ENCODE measurements around the gene RUNX3.

RUNX3 gene

DNA sequence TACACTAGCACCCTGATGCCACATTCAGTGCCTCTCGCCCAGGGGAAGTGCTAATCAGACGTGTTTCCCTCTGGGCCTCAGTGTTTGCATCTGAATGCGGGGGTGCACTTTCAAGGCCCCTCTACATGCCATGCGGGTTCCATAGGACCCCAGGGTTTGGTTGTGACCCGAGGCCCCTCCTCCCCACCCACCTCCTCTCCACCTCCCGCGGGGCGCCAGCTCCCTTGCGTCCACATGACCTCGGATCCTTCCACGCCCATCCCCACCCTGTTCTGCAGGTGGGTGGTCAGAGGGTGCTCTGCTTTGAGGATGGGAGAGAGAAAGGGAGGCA lies 5.1 kb upstream of the RUNX3 start:
- DNase-seq, result no peak
- H3K4me3 Mint-ChIP-seq, result no peak overlapping the region
- CTCF ChIA-PET, result interaction anchor here (0.8 to 11.0 kb wide), 4 partner anchors 25 to 166 kb away, joined by 3 to 114 read pairs (median 6); no protein-coding TSS in a partner anchor
- H3K9me3 Mint-ChIP-seq, result no peaks in the 10 kb centered on the region
- H3K27ac Mint-ChIP-seq, result peak overlapping the region; percentile 49
- peaks cover 66% of the 10 kb centered on the region for H3K4me1 Mint-ChIP-seq
- H3K27me3 Mint-ChIP-seq, result no peaks in the 10 kb centered on the region
- H3K36me3 Mint-ChIP-seq, result peaks cover 66% of the 10 kb centered on the region

DNA sequence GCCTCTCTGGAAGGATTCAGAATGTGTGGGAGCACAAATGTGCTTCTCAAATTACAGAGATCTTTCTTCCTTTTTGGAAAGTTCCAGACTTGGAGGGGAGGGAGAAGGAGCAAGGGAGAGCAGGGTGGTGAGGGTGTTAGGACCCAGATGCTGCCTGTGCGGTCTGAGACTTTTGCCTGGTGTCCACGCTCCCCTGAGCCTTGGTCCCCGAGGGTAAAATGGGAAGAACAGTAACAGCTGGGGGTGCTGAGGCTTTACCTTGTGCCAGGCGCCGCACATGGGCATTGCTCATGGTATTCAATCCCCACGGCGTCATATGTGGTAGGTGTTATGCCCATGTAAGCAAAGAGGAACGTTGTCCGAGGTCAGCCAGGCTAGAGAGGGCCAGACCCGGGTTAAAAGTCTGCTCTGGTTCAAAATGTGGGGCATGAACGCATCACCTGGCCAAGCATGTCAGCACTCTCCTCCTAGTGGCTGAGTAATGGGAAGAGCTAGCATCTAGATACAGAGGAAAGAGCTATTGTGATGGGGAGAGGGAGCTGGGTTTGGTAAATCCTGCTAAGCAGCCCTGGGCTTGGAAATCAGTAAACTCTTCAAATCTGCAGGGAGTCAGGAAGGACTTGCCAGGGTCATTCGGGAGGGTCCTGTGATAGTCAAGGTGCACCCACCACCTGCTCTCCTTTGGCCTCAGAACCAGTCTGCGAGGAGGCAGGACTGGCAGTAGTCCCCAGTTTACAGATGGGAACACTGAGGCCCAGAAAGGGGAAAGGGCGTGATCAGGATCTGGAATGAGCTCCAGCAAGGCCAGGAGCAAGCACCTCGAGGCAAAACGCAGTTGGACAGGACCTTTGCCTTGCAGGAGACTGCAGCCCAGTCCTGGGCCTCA lies 4.5 kb upstream of the RUNX3 start:
- no peak overlapping the region for H3K27ac Mint-ChIP-seq
- CTCF ChIA-PET, result interaction anchor here (0.8 to 11.0 kb wide), 5 partner anchors 25 to 167 kb away, joined by 3 to 114 read pairs (median 6); no protein-coding TSS in a partner anchor
- H3K27me3 Mint-ChIP-seq, result no peaks in the 10 kb centered on the region
- peaks cover 62% of the 10 kb centered on the region for H3K4me1 Mint-ChIP-seq
- H3K9me3 Mint-ChIP-seq, result no peaks in the 10 kb centered on the region
- no peak overlapping the region for H3K4me3 Mint-ChIP-seq
- no peak for DNase-seq
- peaks cover 62% of the 10 kb centered on the region for H3K36me3 Mint-ChIP-seq

DNA sequence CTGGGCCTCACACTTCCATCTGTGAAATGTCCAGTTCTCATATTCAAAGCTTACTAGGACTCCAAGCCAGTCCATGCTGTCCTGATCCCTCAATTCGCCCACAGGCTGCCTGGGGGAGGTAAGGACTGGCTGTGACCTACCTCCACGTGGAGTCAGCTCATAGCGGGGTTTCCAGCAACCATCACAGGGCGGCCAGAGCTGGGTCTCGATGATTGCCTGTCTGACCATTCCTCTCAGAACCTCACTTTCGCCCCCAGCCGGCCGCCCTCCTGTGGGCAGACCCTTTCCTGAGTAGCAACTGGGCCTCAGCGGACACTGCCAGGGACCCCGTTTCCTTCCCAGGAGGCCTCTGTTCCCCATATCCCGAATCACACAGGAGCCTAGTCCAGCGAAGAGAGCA lies 3.4 kb upstream of the RUNX3 start:
- Mint-ChIP-seq H3K27ac (peak overlapping the region; percentile 75), H3K36me3 (peaks cover 60% of the 10 kb centered on the region), H3K4me3 (no peak overlapping the region), H3K27me3 (no peaks in the 10 kb centered on the region), H3K9me3 (no peaks in the 10 kb centered on the region), H3K4me1 (peaks cover 56% of the 10 kb centered on the region)
- DNase-seq, result no peak
- CTCF ChIA-PET, result interaction anchor here (0.8 to 11.0 kb wide), 13 partner anchors 8 to 168 kb away, joined by 3 to 114 read pairs (median 5); no protein-coding TSS in a partner anchor

DNA sequence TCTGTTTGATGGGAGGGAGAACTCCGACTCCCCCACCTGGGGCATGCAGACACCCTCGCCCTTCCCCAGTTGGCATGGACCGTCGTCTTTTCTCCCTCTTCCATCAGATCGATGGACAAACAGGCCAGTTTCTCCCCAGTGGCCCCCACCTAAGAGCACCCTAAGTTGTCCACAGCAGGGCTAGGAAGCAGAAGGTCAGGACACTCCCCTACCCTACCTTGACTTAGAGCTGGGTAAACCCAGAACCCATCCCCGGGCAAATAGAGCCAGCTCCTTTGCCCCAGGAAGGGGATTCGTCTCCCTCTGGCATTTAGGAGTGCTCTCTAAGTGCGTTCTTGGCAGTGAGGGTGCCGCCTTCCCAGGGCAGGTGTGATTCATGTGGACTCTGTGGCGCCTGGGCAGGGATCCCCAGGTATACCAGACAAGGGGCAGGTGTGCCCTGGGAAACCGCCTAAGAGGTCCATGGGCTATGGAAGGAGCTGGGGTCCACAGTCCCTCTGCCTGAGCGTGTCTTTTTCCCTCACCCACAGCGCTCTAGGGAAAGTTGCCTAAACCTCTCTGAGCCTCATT lies 2.7 kb upstream of the RUNX3 start:
- no peak for DNase-seq
- peak overlapping the region; percentile 75 for H3K27ac Mint-ChIP-seq
- peaks cover 56% of the 10 kb centered on the region for H3K4me1 Mint-ChIP-seq
- CTCF ChIA-PET, result interaction anchor here (0.7 to 11.0 kb wide), 21 partner anchors 9 to 169 kb away, joined by 3 to 114 read pairs (median 3); no protein-coding TSS in a partner anchor
- H3K4me3 Mint-ChIP-seq, result peak overlapping the region; percentile 45
- peaks cover 60% of the 10 kb centered on the region for H3K36me3 Mint-ChIP-seq
- H3K9me3 Mint-ChIP-seq, result no peaks in the 10 kb centered on the region
- no peaks in the 10 kb centered on the region for H3K27me3 Mint-ChIP-seq

DNA sequence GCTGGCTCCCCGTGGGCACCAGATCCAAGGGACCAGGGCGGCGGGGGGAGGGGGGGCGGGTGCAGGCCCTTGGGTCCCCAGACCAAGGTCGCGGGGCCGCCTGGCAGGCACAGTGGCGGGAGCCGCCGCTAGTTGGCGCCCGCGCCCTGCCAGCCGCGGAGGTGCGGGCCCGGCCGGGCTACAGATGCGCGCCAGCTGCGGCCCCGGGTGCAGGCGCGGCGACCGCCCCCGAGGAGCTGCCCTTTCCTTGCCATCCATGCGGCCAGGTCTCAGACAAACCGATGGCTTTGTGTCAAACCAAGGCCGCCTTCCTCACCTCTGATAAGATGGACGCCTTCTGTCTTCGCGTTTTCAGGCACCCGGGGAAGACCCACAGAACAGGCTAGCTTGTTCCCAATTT lies 2.2 kb upstream of the RUNX3 start:
- peak overlapping the region; percentile 45 for H3K4me3 Mint-ChIP-seq
- CTCF ChIA-PET, result interaction anchor here (0.7 to 11.0 kb wide), 19 partner anchors 9 to 169 kb away, joined by 3 to 114 read pairs (median 4); no protein-coding TSS in a partner anchor
- peaks cover 58% of the 10 kb centered on the region for H3K4me1 Mint-ChIP-seq
- peak overlapping the region; percentile 75 for H3K27ac Mint-ChIP-seq
- H3K27me3 Mint-ChIP-seq, result no peaks in the 10 kb centered on the region
- no peaks in the 10 kb centered on the region for H3K9me3 Mint-ChIP-seq
- peaks cover 59% of the 10 kb centered on the region for H3K36me3 Mint-ChIP-seq
- DNase-seq, result peak; percentile 69

DNA sequence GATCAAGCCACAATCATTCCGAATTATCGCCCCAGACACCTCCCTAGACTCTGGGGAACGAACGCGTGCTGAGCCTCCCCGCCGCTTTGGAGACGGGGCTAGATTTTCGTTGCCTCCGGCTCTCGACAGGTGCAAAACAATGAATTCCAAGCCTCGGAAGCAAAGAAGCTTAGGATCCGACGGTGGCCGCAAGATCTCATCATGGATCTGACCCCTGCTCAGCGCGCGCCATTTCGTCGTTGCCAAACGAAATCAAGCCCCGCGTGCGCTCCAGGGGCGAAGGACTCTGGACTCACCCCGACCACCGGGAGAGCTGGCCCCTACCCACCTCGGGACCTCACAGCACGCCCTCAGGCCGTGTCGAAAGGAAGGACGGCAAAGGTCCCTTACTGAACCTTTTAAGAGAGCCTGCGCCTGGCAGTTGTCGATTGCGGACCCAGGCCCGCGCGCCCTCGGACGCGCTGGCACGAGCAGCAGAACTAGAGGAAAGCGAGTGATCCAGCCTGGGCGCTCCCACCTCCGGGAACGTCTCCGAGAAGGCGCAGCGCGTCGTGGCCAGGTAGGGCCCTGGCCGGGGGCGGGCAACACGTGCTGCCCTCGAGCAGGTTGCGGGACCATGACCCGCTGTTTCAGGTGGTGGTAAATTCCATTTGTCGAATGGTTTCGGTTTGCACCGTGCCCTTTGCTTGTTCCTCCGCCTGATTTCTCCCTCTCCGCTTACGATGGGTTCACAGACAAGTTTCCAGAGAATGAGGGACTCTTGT lies 1.6 kb upstream of the RUNX3 start:
- DNase-seq, result no peak
- H3K27ac Mint-ChIP-seq, result peak overlapping the region; percentile 60
- H3K9me3 Mint-ChIP-seq, result no peaks in the 10 kb centered on the region
- peak overlapping the region; percentile 69 for H3K4me3 Mint-ChIP-seq
- CTCF ChIA-PET, result interaction anchor here (0.6 to 11.0 kb wide), 12 partner anchors 21 to 170 kb away, joined by 3 to 114 read pairs (median 4); no protein-coding TSS in a partner anchor
- H3K27me3 Mint-ChIP-seq, result no peaks in the 10 kb centered on the region
- H3K36me3 Mint-ChIP-seq, result peaks cover 58% of the 10 kb centered on the region
- H3K4me1 Mint-ChIP-seq, result peaks cover 63% of the 10 kb centered on the region

DNA sequence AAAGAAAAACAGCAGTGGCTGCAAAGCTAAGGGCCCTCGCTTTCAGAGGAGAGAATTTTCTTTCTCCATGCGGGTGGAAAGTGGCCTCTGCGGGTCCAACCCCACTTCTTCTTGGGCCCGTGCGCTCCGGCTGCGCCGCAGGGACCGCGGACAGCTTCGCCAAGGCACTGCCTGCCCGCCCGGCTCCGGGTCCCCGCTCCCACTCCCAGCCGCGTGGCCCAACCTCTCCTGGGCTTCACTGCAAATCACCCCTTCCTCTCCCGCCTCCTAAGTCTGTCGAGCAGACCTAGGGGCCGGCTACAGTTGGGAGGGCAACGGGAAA lies 1.0 kb upstream of the RUNX3 start:
- Mint-ChIP-seq H3K4me3 (peak overlapping the region; percentile 69), H3K36me3 (peaks cover 61% of the 10 kb centered on the region), H3K27me3 (no peaks in the 10 kb centered on the region), H3K27ac (peak overlapping the region; percentile 84), H3K9me3 (no peaks in the 10 kb centered on the region), H3K4me1 (peaks cover 67% of the 10 kb centered on the region)
- DNase-seq, result no peak
- CTCF ChIA-PET, result interaction anchor here (0.6 to 11.0 kb wide), 7 partner anchors 20 to 171 kb away, joined by 3 to 114 read pairs (median 5); no protein-coding TSS in a partner anchor

DNA sequence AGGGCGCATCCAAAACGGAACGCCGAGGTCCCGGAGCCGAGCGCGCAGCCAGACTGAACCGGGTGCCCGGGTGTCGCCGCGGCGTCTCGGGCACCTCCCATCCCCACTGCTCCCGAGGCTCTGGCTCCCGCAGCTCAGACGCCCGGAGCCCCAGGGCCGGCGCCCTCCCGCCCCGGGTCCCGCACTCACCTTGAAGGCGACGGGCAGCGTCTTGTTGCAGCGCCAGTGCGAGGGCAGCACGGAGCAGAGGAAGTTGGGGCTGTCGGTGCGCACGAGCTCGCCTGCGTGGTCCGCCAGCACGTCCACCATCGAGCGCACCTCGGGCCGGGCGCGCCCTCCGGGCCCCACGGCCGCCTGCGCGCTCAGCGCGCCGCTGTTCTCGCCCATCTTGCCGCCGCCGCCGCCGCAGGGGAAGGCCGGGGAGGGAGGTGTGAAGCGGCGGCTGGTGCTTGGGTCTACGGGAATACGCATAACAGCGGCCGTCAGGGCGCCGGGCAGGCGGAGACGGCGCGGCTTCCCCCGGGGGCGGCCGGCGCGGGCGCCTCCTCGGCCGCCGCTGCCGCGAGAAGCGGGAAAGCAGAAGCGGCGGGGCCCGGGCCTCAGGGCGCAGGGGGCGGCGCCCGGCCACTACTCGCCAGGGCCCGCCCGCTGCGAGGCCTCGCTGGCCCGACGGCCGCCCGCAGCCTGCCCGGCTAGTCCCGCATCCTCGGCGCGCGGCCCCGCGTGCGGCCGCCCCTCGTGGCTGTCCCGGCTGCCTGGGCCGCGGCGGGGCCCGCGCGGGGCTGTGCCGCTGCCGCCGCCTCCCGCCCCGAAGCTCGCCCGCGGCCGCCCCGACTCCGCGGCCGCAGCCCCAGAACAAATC lies 447 bp downstream of the RUNX3 start:
- peak; percentile 64 for DNase-seq
- CTCF ChIA-PET, result interaction anchor here (0.9 to 11.0 kb wide), 6 partner anchors 22 to 170 kb away, joined by 3 to 114 read pairs (median 4); no protein-coding TSS in a partner anchor
- Mint-ChIP-seq H3K4me1 (peaks cover 72% of the 10 kb centered on the region), H3K27ac (peak overlapping the region; percentile 93), H3K4me3 (peak overlapping the region; percentile 93), H3K27me3 (no peaks in the 10 kb centered on the region), H3K36me3 (peaks cover 67% of the 10 kb centered on the region), H3K9me3 (no peaks in the 10 kb centered on the region)

DNA sequence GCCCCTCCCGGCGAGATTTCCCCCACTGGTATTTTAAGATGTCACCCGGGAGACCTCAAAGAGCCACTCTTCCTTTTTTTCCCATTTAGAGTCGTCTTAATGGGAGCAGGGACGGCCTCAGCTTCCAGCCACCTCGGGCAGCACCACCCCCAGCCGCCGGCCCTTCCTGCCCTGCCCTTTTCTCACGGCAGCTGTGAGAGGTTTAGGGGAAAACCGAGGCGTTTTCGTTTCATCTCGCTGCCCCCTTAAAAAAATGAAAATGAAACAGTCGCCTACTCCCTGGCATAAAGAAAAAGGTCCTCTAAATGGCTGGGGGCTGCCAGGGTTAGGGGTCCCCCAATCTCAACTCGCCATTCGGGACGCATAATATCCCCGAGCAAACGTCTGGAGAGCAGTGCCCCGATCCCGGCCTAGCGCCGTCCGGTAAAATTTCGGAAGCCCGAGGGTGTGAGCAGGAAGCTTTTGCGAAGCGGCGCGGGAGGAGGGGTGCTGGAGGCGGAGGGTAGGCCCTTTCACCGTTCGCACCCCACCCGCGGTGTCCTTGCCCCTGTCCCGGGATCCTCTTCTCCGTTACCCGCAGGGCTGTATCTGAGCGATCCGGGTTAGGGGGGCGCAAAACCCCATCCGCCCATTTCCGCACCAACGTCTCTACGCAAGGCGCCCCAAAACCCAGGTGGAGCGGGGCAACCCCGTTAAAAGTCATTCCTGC lies 1.2 kb downstream of the RUNX3 start:
- H3K4me1 Mint-ChIP-seq, result peaks cover 70% of the 10 kb centered on the region
- CTCF ChIA-PET, result interaction anchor here (0.8 to 11.0 kb wide), 3 partner anchors 53 to 106 kb away, joined by 3 to 114 read pairs (median 3); no protein-coding TSS in a partner anchor
- H3K9me3 Mint-ChIP-seq, result no peaks in the 10 kb centered on the region
- no peaks in the 10 kb centered on the region for H3K27me3 Mint-ChIP-seq
- peak; percentile 69 for DNase-seq
- H3K4me3 Mint-ChIP-seq, result peak overlapping the region; percentile 93
- H3K27ac Mint-ChIP-seq, result peak overlapping the region; percentile 93
- H3K36me3 Mint-ChIP-seq, result peaks cover 63% of the 10 kb centered on the region

DNA sequence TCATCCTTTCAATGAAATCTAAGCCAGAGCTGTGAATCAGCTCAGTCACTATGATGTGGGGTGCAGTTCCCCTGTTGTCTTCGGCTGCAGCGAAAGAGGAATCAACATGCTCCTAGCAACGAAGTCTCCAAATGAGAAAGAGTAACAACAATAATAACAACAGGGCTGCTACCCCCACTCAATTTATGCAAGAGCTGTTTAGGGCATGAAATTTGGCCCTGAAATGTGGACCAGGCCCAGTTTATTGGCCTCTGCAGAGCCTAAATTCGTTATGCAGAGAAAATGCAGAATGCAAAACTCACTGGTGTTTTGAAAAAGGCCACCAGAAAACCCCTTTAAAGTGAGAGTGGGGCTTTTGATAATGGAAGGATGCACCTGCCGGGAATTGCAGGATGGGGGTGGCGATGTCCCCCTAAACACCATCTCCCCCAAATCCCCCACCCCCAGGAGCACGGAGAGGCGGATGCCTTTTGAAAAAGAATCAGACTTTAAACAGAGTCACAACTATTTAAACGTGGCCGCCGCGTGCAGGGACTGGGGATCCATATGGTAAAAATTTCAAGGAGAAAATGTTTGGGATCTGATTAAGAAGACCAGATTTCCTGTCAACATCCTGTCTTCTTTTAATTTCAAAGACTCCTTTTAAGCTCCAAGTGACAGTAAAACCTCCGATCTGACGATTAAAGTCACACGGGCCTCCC lies 1.9 kb downstream of the RUNX3 start:
- CTCF ChIA-PET, result interaction anchor here (0.8 to 11.0 kb wide), 5 partner anchors 54 to 173 kb away, joined by 3 to 114 read pairs (median 3); no protein-coding TSS in a partner anchor
- DNase-seq, result no peak
- Mint-ChIP-seq H3K36me3 (peaks cover 64% of the 10 kb centered on the region), H3K9me3 (no peaks in the 10 kb centered on the region), H3K27ac (peak overlapping the region; percentile 93), H3K4me1 (peaks cover 71% of the 10 kb centered on the region), H3K27me3 (no peaks in the 10 kb centered on the region), H3K4me3 (peak overlapping the region; percentile 93)

DNA sequence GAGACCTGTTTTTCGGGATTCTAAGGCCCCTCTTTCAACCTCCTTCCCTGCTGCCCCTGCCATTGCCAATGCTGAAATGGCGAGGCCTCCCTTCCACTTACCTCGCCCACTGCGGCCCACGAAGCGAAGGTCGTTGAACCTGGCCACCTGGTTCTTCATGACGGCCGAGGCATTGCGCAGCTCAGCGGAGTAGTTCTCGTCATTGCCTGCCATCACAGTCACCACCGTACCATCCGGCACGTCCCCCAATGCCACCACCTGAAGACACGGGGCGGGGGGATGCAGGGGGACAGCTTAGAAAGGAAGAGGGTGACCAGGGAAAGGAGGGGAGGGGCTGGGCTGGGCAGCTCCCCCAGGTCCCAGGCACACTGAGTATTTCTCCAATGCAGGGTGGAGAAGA lies 2.6 kb downstream of the RUNX3 start:
- no peak for DNase-seq
- Mint-ChIP-seq H3K27ac (peak overlapping the region; percentile 93), H3K27me3 (no peaks in the 10 kb centered on the region), H3K4me1 (peaks cover 69% of the 10 kb centered on the region), H3K9me3 (no peaks in the 10 kb centered on the region), H3K4me3 (peak overlapping the region; percentile 93), H3K36me3 (peaks cover 61% of the 10 kb centered on the region)
- CTCF ChIA-PET, result interaction anchor here (0.8 to 11.0 kb wide), 4 partner anchors 79 to 174 kb away, joined by 3 to 114 read pairs (median 6); no protein-coding TSS in a partner anchor
